Breast epithelium (tissue), 4 donors: ENCODE data around the gene ME3. TPM values are rescaled to one million over a fixed set of nuclear protein-coding genes. Genes with fewer than 3 reads are reported as not detected.

ENCODE experiments used
- DNase-seq, 2 donors: peaks; one replicate each; pipeline ENCODE4 v3.0.0-alpha.2; 2019; ENCODE audit warnings: low spot score in 2 of 2
- H3K27ac ChIP-seq, 2 donors: fragments of 200-600 bp; sonication (generic) in 1 of 2; one replicate each; pipeline ENCODE4 v1.5.1; 2016 to 2019; ENCODE audit warnings: mild to moderate bottlenecking in 1 of 2
- H3K27me3 ChIP-seq, 2 donors: fragments of 200-600 bp; sonication (generic) in 1 of 2; one replicate each; pipeline versions ENCODE4 v1.5.1 to v1.6.0; 2017 to 2019; ENCODE audit warnings: control low read depth in 1 of 2, mild to moderate bottlenecking in 1 of 2
- H3K36me3 ChIP-seq: fragments of 200-600 bp; one replicate; pipeline ENCODE4 v1.5.1; 2019
- H3K4me1 ChIP-seq, 2 donors: fragments of 200-600 bp; sonication (generic); one replicate each; pipeline ENCODE4 v1.5.1; 2016 to 2019; ENCODE audit warnings: control low read depth in 1 of 2
- H3K4me3 ChIP-seq, 3 donors: fragments of 200-600 bp; sonication (generic); 1 replicate in 2 of 3; 2 replicates in 1 of 3; pipeline ENCODE4 v1.5.1; 2016 to 2019; ENCODE audit warnings: mild to moderate bottlenecking in 3 of 3, moderate library complexity in 2 of 3
- H3K9me3 ChIP-seq, 2 donors: fragments of 200-600 bp; sonication (generic) in 1 of 2; one replicate each; pipeline ENCODE4 v1.5.1; 2016 to 2019; ENCODE audit warnings: control low read depth in 1 of 2
- POLR2A ChIP-seq: fragments of 450-650 bp; IDR thresholded peaks from one replicate; pipeline ENCODE4 v1.6.1; 2016; ENCODE audit warnings: antibody characterized with exemption, mild to moderate bottlenecking, moderate library complexity
- POLR2AphosphoS5 ChIP-seq, 3 donors: sonication (generic); formaldehyde crosslinking; IDR thresholded peaks; one replicate each; pipeline ENCODE4 v1.6.1; 2017; ENCODE audit warnings: antibody characterized with exemption in 3 of 3
- intact Hi-C: fragments of 100-400 bp; cut with DNase I; formaldehyde crosslinking; loops from one replicate; pipeline ENCODE4 v1.15.1; 2023; ENCODE audit warnings: low total_unique reads
- total RNA-seq, 3 donors: library from RNA; depleted of rRNA; stranded (reverse); fragments of >200 nt; gene quantifications; one replicate each; pipeline ENCODE4 v1.1.0, GENCODE V29; 2016
- TF ChIP-seq, protein P1 (sequence below), 3 donors: fragments of 450-650 bp; IDR thresholded peaks; one replicate each; pipeline ENCODE4 v1.5.1; 2016 to 2017; ENCODE audit warnings: antibody characterized with exemption in 3 of 3, mild to moderate bottlenecking in 3 of 3, moderate library complexity in 3 of 3

ME3 gene
- total RNA-seq, 3 donors from 2014 or later, result 53.0 to 68.5 (median 56.3) TPM

DNA sequence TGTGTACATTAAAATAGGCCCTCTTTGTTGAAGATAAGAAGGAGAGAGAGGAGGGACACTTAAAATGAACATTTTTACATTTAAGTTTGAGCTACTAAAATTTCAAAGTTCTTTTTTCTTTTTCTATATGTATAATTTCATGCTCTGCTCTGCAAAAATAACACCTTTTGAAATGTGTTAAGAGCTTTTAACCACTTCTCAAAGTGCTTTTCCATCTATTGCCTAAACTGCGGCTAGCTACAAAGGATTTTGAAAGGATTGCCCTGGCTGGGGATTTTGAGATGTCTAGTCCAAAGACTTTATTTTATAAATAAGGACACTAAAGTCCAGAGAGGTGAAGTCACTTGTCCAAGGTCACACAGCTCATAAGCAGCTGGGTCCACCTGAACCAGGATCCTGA is 159.3 kb downstream of the ME3 start:
- no peak overlapping the region for H3K27ac ChIP-seq
- no peaks in the 10 kb centered on the region for H3K9me3 ChIP-seq
- no peak for DNase-seq
- no peaks in the 10 kb centered on the region for H3K36me3 ChIP-seq
- intact Hi-C loops, result no loop called here
- no peak overlapping the region for H3K4me3 ChIP-seq
- H3K27me3 ChIP-seq, result no peaks in the 10 kb centered on the region
- TF ChIP-seq POLR2A, result no peak
- TF ChIP-seq, protein P1, sequence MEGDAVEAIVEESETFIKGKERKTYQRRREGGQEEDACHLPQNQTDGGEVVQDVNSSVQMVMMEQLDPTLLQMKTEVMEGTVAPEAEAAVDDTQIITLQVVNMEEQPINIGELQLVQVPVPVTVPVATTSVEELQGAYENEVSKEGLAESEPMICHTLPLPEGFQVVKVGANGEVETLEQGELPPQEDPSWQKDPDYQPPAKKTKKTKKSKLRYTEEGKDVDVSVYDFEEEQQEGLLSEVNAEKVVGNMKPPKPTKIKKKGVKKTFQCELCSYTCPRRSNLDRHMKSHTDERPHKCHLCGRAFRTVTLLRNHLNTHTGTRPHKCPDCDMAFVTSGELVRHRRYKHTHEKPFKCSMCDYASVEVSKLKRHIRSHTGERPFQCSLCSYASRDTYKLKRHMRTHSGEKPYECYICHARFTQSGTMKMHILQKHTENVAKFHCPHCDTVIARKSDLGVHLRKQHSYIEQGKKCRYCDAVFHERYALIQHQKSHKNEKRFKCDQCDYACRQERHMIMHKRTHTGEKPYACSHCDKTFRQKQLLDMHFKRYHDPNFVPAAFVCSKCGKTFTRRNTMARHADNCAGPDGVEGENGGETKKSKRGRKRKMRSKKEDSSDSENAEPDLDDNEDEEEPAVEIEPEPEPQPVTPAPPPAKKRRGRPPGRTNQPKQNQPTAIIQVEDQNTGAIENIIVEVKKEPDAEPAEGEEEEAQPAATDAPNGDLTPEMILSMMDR (IDR thresholded peaks at IDR 0.05), result no peak
- no peak for TF ChIP-seq POLR2AphosphoS5 (IDR thresholded peaks at IDR 0.05)
- H3K4me1 ChIP-seq, result no peaks in the 10 kb centered on the region

DNA sequence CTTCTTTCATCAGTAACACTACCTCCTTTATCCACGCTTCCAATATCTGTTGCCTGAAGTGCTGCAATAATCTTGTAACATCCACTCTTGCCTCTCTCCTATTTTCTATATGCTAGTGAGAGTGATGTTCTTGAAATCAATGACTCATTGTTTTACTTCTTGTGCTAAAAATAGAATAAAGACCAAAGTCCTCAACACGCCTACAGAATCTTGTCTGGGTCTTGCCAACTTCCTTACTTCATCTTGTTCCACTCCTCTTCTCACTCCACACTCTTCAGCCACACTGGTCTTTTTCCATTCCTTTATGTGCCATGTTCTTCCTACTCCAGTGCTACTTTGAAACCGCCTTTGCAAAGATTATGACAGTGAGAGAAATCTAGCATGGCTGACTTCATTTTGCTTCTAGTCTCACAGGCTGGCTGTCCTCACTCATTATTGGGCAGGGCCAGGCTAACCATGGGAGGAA is 161.3 kb downstream of the ME3 start:
- Histone ChIP-seq H3K27ac (no peak overlapping the region), H3K36me3 (no peaks in the 10 kb centered on the region), H3K4me3 (no peak overlapping the region), H3K27me3 (no peaks in the 10 kb centered on the region), H3K4me1 (no peaks in the 10 kb centered on the region), H3K9me3 (no peaks in the 10 kb centered on the region)
- TF ChIP-seq POLR2A (no peak), POLR2AphosphoS5 (IDR thresholded peaks at IDR 0.05) (no peak)
- no peak for DNase-seq
- intact Hi-C loops, result no loop called here

DNA sequence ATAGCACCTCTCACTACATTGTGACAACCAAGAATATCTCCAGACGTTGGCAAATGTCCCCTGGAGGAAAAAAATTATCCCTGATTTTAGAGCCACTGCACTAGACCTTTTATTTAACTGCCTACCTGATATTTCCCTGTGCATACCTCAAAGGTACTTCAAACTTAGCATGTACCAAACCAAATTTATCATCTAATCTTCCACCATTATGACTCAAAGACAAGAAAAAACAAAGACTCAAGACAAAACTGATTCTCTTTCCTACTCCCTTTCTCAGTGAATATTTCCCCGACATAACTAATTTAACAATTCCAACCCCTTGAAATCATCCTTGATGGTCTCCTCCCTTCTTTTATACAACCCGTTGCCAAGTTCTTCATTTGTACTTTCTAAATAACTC is 161.7 kb downstream of the ME3 start:
- Histone ChIP-seq H3K27me3 (no peaks in the 10 kb centered on the region), H3K9me3 (no peaks in the 10 kb centered on the region), H3K4me1 (no peaks in the 10 kb centered on the region), H3K36me3 (no peaks in the 10 kb centered on the region), H3K27ac (no peak overlapping the region), H3K4me3 (no peak overlapping the region)
- DNase-seq, result no peak
- TF ChIP-seq POLR2A (no peak), POLR2AphosphoS5 (IDR thresholded peaks at IDR 0.05) (no peak)
- TF ChIP-seq, protein P1 (IDR thresholded peaks at IDR 0.05), result no peak
- intact Hi-C loops, result no loop called here

GRCh38 chr11:86510097-86510496 is 162.3 kb downstream of the ME3 start:
- no peak for TF ChIP-seq POLR2AphosphoS5 (IDR thresholded peaks at IDR 0.05)
- TF ChIP-seq POLR2A, result no peak
- TF ChIP-seq, protein P1 (IDR thresholded peaks at IDR 0.05), result no peak
- Histone ChIP-seq H3K36me3 (no peaks in the 10 kb centered on the region), H3K27me3 (no peaks in the 10 kb centered on the region), H3K4me3 (no peak overlapping the region), H3K4me1 (no peaks in the 10 kb centered on the region), H3K9me3 (no peaks in the 10 kb centered on the region), H3K27ac (no peak overlapping the region)
- no peak for DNase-seq
- intact Hi-C loops, result no loop called here

- Histone ChIP-seq H3K27ac (no peak overlapping the region), H3K4me3 (no peak overlapping the region), H3K27me3 (no peaks in the 10 kb centered on the region), H3K4me1 (no peaks in the 10 kb centered on the region), H3K9me3 (no peaks in the 10 kb centered on the region), H3K36me3 (no peaks in the 10 kb centered on the region)
- TF ChIP-seq, protein P1 (IDR thresholded peaks at IDR 0.05), result no peak
- TF ChIP-seq POLR2A (no peak), POLR2AphosphoS5 (IDR thresholded peaks at IDR 0.05) (no peak)
- intact Hi-C loops, result no loop called here
- no peak for DNase-seq
These were observed 162.8 kb downstream of the ME3 start for GRCh38 chr11:86509588-86509974.
